Panc1 (cell line): ENCODE results near the gene HDAC11.

ENCODE experiments used
- CTCF ChIP-seq: fragments of 450-650 bp; IDR thresholded peaks from 2 replicates; pipeline ENCODE4 v1.5.1; 2017; ENCODE audit warnings: mild to moderate bottlenecking
- POLR2AphosphoS5 ChIP-seq: IDR thresholded peaks from 2 replicates; pipeline ENCODE4 v1.6.1; 2012; ENCODE audit warnings: mild to moderate bottlenecking, low read depth, low read length, moderate library complexity
- SIN3A ChIP-seq: IDR thresholded peaks from 2 replicates; pipeline ENCODE4 v1.6.1; 2012; ENCODE audit warnings: low read depth, mild to moderate bottlenecking, low read length, moderate library complexity, borderline replicate concordance; ENCODE audit not compliant: insufficient read depth
- TF ChIP-seq, protein P1 (sequence below), 2 experiments: IDR thresholded peaks; 2 replicates each; pipeline ENCODE4 v1.6.1; 2011 to 2012; ENCODE audit warnings: low read depth in 2 of 2, control low read depth in 1 of 2, low read length in 1 of 2, mild to moderate bottlenecking in 1 of 2, moderate library complexity in 1 of 2; ENCODE audit not compliant: insufficient read depth in 1 of 2

- TF ChIP-seq CTCF, result no peak
- TF ChIP-seq, protein P1, sequence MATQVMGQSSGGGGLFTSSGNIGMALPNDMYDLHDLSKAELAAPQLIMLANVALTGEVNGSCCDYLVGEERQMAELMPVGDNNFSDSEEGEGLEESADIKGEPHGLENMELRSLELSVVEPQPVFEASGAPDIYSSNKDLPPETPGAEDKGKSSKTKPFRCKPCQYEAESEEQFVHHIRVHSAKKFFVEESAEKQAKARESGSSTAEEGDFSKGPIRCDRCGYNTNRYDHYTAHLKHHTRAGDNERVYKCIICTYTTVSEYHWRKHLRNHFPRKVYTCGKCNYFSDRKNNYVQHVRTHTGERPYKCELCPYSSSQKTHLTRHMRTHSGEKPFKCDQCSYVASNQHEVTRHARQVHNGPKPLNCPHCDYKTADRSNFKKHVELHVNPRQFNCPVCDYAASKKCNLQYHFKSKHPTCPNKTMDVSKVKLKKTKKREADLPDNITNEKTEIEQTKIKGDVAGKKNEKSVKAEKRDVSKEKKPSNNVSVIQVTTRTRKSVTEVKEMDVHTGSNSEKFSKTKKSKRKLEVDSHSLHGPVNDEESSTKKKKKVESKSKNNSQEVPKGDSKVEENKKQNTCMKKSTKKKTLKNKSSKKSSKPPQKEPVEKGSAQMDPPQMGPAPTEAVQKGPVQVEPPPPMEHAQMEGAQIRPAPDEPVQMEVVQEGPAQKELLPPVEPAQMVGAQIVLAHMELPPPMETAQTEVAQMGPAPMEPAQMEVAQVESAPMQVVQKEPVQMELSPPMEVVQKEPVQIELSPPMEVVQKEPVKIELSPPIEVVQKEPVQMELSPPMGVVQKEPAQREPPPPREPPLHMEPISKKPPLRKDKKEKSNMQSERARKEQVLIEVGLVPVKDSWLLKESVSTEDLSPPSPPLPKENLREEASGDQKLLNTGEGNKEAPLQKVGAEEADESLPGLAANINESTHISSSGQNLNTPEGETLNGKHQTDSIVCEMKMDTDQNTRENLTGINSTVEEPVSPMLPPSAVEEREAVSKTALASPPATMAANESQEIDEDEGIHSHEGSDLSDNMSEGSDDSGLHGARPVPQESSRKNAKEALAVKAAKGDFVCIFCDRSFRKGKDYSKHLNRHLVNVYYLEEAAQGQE (IDR thresholded peaks at IDR 0.05; ENCODE audit: insufficient read depth in 1 of 2, low read depth in 2 of 2, low read length in 1 of 2), result no peak
- no peak for TF ChIP-seq POLR2AphosphoS5
- TF ChIP-seq SIN3A, result no peak
These were observed 849 bp upstream of the HDAC11 start for GRCh38 chr3:13479332-13479581.
